Measurements from ENCODE around the gene PTPRG.

Gene PTPRG

GRCh38 chr3:61966200-61966599 lies 404.8 kb downstream of the PTPRG start:
- Histone ChIP-seq H3K4me1 (ENCODE audit: insufficient read depth, low read length, poor library complexity, severe bottlenecking) (peaks cover 7% of the 10 kb centered on the region), H4K20me1 (ENCODE audit: insufficient read depth, low read length, poor library complexity, severe bottlenecking) (no peaks in the 10 kb centered on the region), H3F3A (ENCODE audit: low read depth) (no peaks in the 10 kb centered on the region), H3K79me2 (ENCODE audit: insufficient read depth, low read length) (no peaks in the 10 kb centered on the region), H3K36me3 (ENCODE audit: insufficient read depth, low read length) (no peaks in the 10 kb centered on the region), H2AFZ (ENCODE audit: low read length) (no peak overlapping the region), H3K4me3 (ENCODE audit: low read length, poor library complexity, severe bottlenecking) (no peak overlapping the region), H3K9ac (ENCODE audit: low read depth, low read length, poor library complexity, severe bottlenecking) (no peak overlapping the region), H3K9me2 (replicated peaks; ENCODE audit: low read depth, low read length) (no peaks in the 10 kb centered on the region), H3K4me2 (ENCODE audit: low read depth, low read length, poor library complexity, severe bottlenecking) (no peak overlapping the region), H3K9me3 (ENCODE audit: insufficient read depth, low read depth, low read length) (no peaks in the 10 kb centered on the region), H3K27me3 (ENCODE audit: insufficient read depth, low read length, poor library complexity, severe bottlenecking) (no peaks in the 10 kb centered on the region)
- TF ChIP-seq CTCF (conservative IDR thresholded peaks at IDR 0.05; ENCODE audit: low read length) (no peak), EZH2phosphoT487 (IDR thresholded peaks at IDR 0.05; ENCODE audit: borderline replicate concordance) (no peak)

GRCh38 chr3:61967019-61967418 lies 405.6 kb downstream of the PTPRG start:
- H3K9me3 ChIP-seq (ENCODE audit: insufficient read depth, low read depth, low read length) = no peaks in the 10 kb centered on the region
- peaks cover 7% of the 10 kb centered on the region for H3K4me1 ChIP-seq (ENCODE audit: insufficient read depth, low read length, poor library complexity, severe bottlenecking)
- no peaks in the 10 kb centered on the region for H3K79me2 ChIP-seq (ENCODE audit: insufficient read depth, low read length)
- no peaks in the 10 kb centered on the region for H4K20me1 ChIP-seq (ENCODE audit: insufficient read depth, low read length, poor library complexity, severe bottlenecking)
- no peaks in the 10 kb centered on the region for H3K27me3 ChIP-seq (ENCODE audit: insufficient read depth, low read length, poor library complexity, severe bottlenecking)
- H3F3A ChIP-seq (ENCODE audit: low read depth) = no peaks in the 10 kb centered on the region
- no peaks in the 10 kb centered on the region for H3K36me3 ChIP-seq (ENCODE audit: insufficient read depth, low read length)
- no peaks in the 10 kb centered on the region for H3K9me2 ChIP-seq (replicated peaks; ENCODE audit: low read depth, low read length)
- H2AFZ ChIP-seq (ENCODE audit: low read length) = no peak overlapping the region
- no peak overlapping the region for H3K9ac ChIP-seq (ENCODE audit: low read depth, low read length, poor library complexity, severe bottlenecking)
- no peak overlapping the region for H3K4me3 ChIP-seq (ENCODE audit: low read length, poor library complexity, severe bottlenecking)
- H3K4me2 ChIP-seq (ENCODE audit: low read depth, low read length, poor library complexity, severe bottlenecking) = no peak overlapping the region
- TF ChIP-seq CTCF (conservative IDR thresholded peaks at IDR 0.05; ENCODE audit: low read length) = no peak
- no peak for TF ChIP-seq EZH2phosphoT487 (IDR thresholded peaks at IDR 0.05; ENCODE audit: borderline replicate concordance)

- H3K9me3 ChIP-seq (ENCODE audit: insufficient read depth, low read depth, low read length) = no peaks in the 10 kb centered on the region
- no peaks in the 10 kb centered on the region for H3K36me3 ChIP-seq (ENCODE audit: insufficient read depth, low read length)
- H3K79me2 ChIP-seq (ENCODE audit: insufficient read depth, low read length) = no peaks in the 10 kb centered on the region
- H2AFZ ChIP-seq (ENCODE audit: low read length) = no peak overlapping the region
- H3K27me3 ChIP-seq (ENCODE audit: insufficient read depth, low read length, poor library complexity, severe bottlenecking) = no peaks in the 10 kb centered on the region
- no peaks in the 10 kb centered on the region for H4K20me1 ChIP-seq (ENCODE audit: insufficient read depth, low read length, poor library complexity, severe bottlenecking)
- H3K4me2 ChIP-seq (ENCODE audit: low read depth, low read length, poor library complexity, severe bottlenecking) = no peak overlapping the region
- H3K9ac ChIP-seq (ENCODE audit: low read depth, low read length, poor library complexity, severe bottlenecking) = no peak overlapping the region
- H3K9me2 ChIP-seq (replicated peaks; ENCODE audit: low read depth, low read length) = no peaks in the 10 kb centered on the region
- H3K4me1 ChIP-seq (ENCODE audit: insufficient read depth, low read length, poor library complexity, severe bottlenecking) = peaks cover 7% of the 10 kb centered on the region
- H3K4me3 ChIP-seq (ENCODE audit: low read length, poor library complexity, severe bottlenecking) = no peak overlapping the region
- TF ChIP-seq EZH2phosphoT487 (IDR thresholded peaks at IDR 0.05; ENCODE audit: borderline replicate concordance) (no peak), CTCF (conservative IDR thresholded peaks at IDR 0.05; ENCODE audit: low read length) (no peak)
- H3F3A ChIP-seq (ENCODE audit: low read depth) = no peaks in the 10 kb centered on the region
Measured at GRCh38 chr3:61967937-61968336, 406.6 kb downstream of the PTPRG start.

Data from Loucy (cell line).